Ishikawa (cell line): ENCODE measurements around the gene GPNMB.

Source experiments
- CEBPB ChIP-seq: IDR thresholded peaks from 2 replicates; pipeline ENCODE4 v1.6.1; 2012
- CREB1 ChIP-seq: IDR thresholded peaks from 2 replicates; pipeline ENCODE4 v1.6.1; 2012; ENCODE audit warnings: low read depth
- EGR1 ChIP-seq: IDR thresholded peaks from 2 replicates; pipeline ENCODE4 v1.6.1; 2012
- EP300 ChIP-seq: IDR thresholded peaks from 2 replicates; pipeline ENCODE4 v1.6.1; 2012; ENCODE audit warnings: borderline replicate concordance
- FOXM1 ChIP-seq: IDR thresholded peaks from 2 replicates; pipeline ENCODE4 v1.6.1; 2012; ENCODE audit warnings: low read depth, borderline replicate concordance
- MAX ChIP-seq: IDR thresholded peaks from 2 replicates; pipeline ENCODE4 v1.6.1; 2012
- NFIC ChIP-seq: IDR thresholded peaks from 2 replicates; pipeline ENCODE4 v1.6.1; 2012
- RAD21 ChIP-seq: IDR thresholded peaks from 2 replicates; pipeline ENCODE4 v1.6.1; 2012; ENCODE audit warnings: low read depth
- REST ChIP-seq: IDR thresholded peaks from 2 replicates; pipeline ENCODE4 v1.6.1; 2012; ENCODE audit warnings: low read depth, mild to moderate bottlenecking
- TAF1 ChIP-seq: IDR thresholded peaks from 2 replicates; pipeline ENCODE4 v1.6.1; 2012; ENCODE audit warnings: low read depth, mild to moderate bottlenecking
- TCF12 ChIP-seq: IDR thresholded peaks from 2 replicates; pipeline ENCODE4 v1.6.1; 2012; ENCODE audit warnings: low read depth
- TEAD4 ChIP-seq: IDR thresholded peaks from 2 replicates; pipeline ENCODE4 v1.6.1; 2012
- USF1 ChIP-seq: IDR thresholded peaks from 2 replicates; pipeline ENCODE4 v1.6.1; 2012
- YY1 ChIP-seq: IDR thresholded peaks from 2 replicates; pipeline ENCODE4 v1.6.1; 2012; ENCODE audit warnings: low read depth
- ZBTB7A ChIP-seq: IDR thresholded peaks from 2 replicates; pipeline ENCODE4 v1.6.1; 2012; ENCODE audit warnings: low read depth

GPNMB gene

GRCh38 chr7:23268167-23268566, 21.6 kb downstream of the GPNMB start:
- no peak for TF ChIP-seq FOXM1
- TF ChIP-seq CREB1: no peak
- TF ChIP-seq ZBTB7A: no peak
- TF ChIP-seq REST: no peak
- TF ChIP-seq TAF1: no peak
- TF ChIP-seq NFIC: no peak
- TF ChIP-seq RAD21: no peak
- TF ChIP-seq TCF12: no peak
- TF ChIP-seq EGR1: no peak
- TF ChIP-seq EP300: no peak
- no peak for TF ChIP-seq TEAD4

GRCh38 chr7:23268746-23269145, 22.2 kb downstream of the GPNMB start:
- TF ChIP-seq FOXM1: no peak

- TF ChIP-seq NFIC (no peak), REST (no peak), TAF1 (no peak), MAX (no peak), EP300 (no peak), RAD21 (no peak), ZBTB7A (no peak), TEAD4 (no peak), TCF12 (no peak), USF1 (no peak), FOXM1 (no peak), CREB1 (no peak), EGR1 (no peak), YY1 (no peak), CEBPB (no peak)
Observed at GRCh38 chr7:23272275-23272674, 25.7 kb downstream of the GPNMB start.

GRCh38 chr7:23273141-23273599, 26.6 kb downstream of the GPNMB start:
- no peak for TF ChIP-seq FOXM1
- TF ChIP-seq RAD21: peak; percentile 93
- TF ChIP-seq MAX: peak; percentile 47; the same call in 1 of the 2 replicates
- TF ChIP-seq YY1: no peak

- TF ChIP-seq CEBPB (no peak), USF1 (no peak), FOXM1 (no peak), TEAD4 (no peak), REST (no peak), RAD21 (no peak), EGR1 (no peak), TAF1 (no peak), CREB1 (no peak), ZBTB7A (no peak), NFIC (no peak), YY1 (no peak), MAX (no peak), TCF12 (no peak), EP300 (no peak)
Observed at GRCh38 chr7:23275912-23276311, 29.3 kb downstream of the GPNMB start.
